NT2/D1 (cell line): Measurements from ENCODE around the gene MTG2.

Source experiments
- DNase-seq: peaks from one replicate; pipeline ENCODE4 v3.0.0-alpha.2; 2011; ENCODE audit warnings: low read depth, low spot score
- H3K27me3 ChIP-seq: 2 replicates; pipeline ENCODE4 v1.6.0; 2011; ENCODE audit warnings: mild to moderate bottlenecking; ENCODE audit not compliant: insufficient read length, insufficient read depth
- H3K36me3 ChIP-seq: 2 replicates; pipeline ENCODE4 v1.6.1; 2011; ENCODE audit warnings: mild to moderate bottlenecking, low read length, mixed read lengths; ENCODE audit not compliant: insufficient read depth, insufficient read length
- H3K4me1 ChIP-seq: 2 replicates; pipeline ENCODE4 v1.5.1; 2011; ENCODE audit not compliant: insufficient read depth, insufficient read length
- H3K4me3 ChIP-seq: 2 replicates; pipeline ENCODE4 v1.5.1; 2011; ENCODE audit warnings: low read depth; ENCODE audit not compliant: insufficient read length
- H3K9ac ChIP-seq: 2 replicates; pipeline ENCODE4 v1.6.0; 2011; ENCODE audit warnings: low read depth; ENCODE audit not compliant: insufficient read length
- H3K9me3 ChIP-seq: 2 replicates; pipeline ENCODE4 v1.5.1; 2011; ENCODE audit warnings: mild to moderate bottlenecking, low read length; ENCODE audit not compliant: insufficient read depth
- SUZ12 ChIP-seq: IDR thresholded peaks from 2 replicates; pipeline ENCODE4 v1.6.1; 2011; ENCODE audit not compliant: insufficient read length, insufficient read depth; ENCODE audit errors: extremely low read depth
- YY1 ChIP-seq: IDR thresholded peaks from 2 replicates; pipeline ENCODE4 v1.6.1; 2011; ENCODE audit not compliant: insufficient read length, insufficient read depth
- ZNF274 ChIP-seq: IDR thresholded peaks from 2 replicates; pipeline ENCODE4 v1.6.1; 2011; ENCODE audit warnings: mild to moderate bottlenecking, low read depth, low read length

The MTG2 gene

GRCh38 chr20:62225026-62225425 lies 42.2 kb downstream of the MTG2 start:
- Histone ChIP-seq H3K36me3 (no peaks in the 10 kb centered on the region), H3K9me3 (no peaks in the 10 kb centered on the region), H3K4me1 (peaks cover 27% of the 10 kb centered on the region), H3K9ac (no peak overlapping the region), H3K4me3 (no peak overlapping the region), H3K27me3 (peaks cover 51% of the 10 kb centered on the region)
- no peak for DNase-seq
- no peak for TF ChIP-seq ZNF274
- TF ChIP-seq SUZ12, result no peak
- TF ChIP-seq YY1, result no peak

- Histone ChIP-seq H3K36me3 (no peaks in the 10 kb centered on the region), H3K4me3 (no peak overlapping the region), H3K9me3 (no peaks in the 10 kb centered on the region), H3K27me3 (peaks cover 43% of the 10 kb centered on the region), H3K4me1 (peaks cover 21% of the 10 kb centered on the region), H3K9ac (no peak overlapping the region)
- DNase-seq, result no peak
- TF ChIP-seq SUZ12 (no peak), ZNF274 (no peak), YY1 (no peak)
Observed at GRCh38 chr20:62225820-62226635, 43.2 kb downstream of the MTG2 start.

GRCh38 chr20:62226707-62227590 lies 44.1 kb downstream of the MTG2 start:
- H3K27me3 ChIP-seq, result peaks cover 33% of the 10 kb centered on the region
- peaks cover 14% of the 10 kb centered on the region for H3K4me1 ChIP-seq
- H3K9me3 ChIP-seq, result no peaks in the 10 kb centered on the region
- TF ChIP-seq ZNF274, result no peak
- TF ChIP-seq SUZ12, result no peak
- no peak for TF ChIP-seq YY1
- no peak for DNase-seq
- H3K4me3 ChIP-seq, result no peak overlapping the region
- no peaks in the 10 kb centered on the region for H3K36me3 ChIP-seq
- H3K9ac ChIP-seq, result no peak overlapping the region

GRCh38 chr20:62227591-62227976 lies 44.8 kb downstream of the MTG2 start:
- Histone ChIP-seq H3K4me1 (peaks cover 14% of the 10 kb centered on the region), H3K9ac (no peak overlapping the region), H3K36me3 (no peaks in the 10 kb centered on the region), H3K4me3 (no peak overlapping the region), H3K27me3 (peaks cover 27% of the 10 kb centered on the region), H3K9me3 (no peaks in the 10 kb centered on the region)
- TF ChIP-seq YY1, result no peak
- TF ChIP-seq SUZ12, result no peak
- no peak for TF ChIP-seq ZNF274
- DNase-seq, result no peak

- TF ChIP-seq SUZ12 (no peak), ZNF274 (no peak), YY1 (no peak)
- Histone ChIP-seq H3K9me3 (no peaks in the 10 kb centered on the region), H3K4me3 (no peak overlapping the region), H3K36me3 (no peaks in the 10 kb centered on the region), H3K9ac (no peak overlapping the region), H3K27me3 (peaks cover 20% of the 10 kb centered on the region), H3K4me1 (peaks cover 14% of the 10 kb centered on the region)
- no peak for DNase-seq
Observed at GRCh38 chr20:62227977-62228958, 45.4 kb downstream of the MTG2 start.

- no peak overlapping the region for H3K9ac ChIP-seq
- DNase-seq, result no peak
- H3K4me3 ChIP-seq, result no peak overlapping the region
- no peak for TF ChIP-seq SUZ12
- TF ChIP-seq YY1, result no peak
- TF ChIP-seq ZNF274, result no peak
- no peaks in the 10 kb centered on the region for H3K9me3 ChIP-seq
- no peaks in the 10 kb centered on the region for H3K36me3 ChIP-seq
- peaks cover 14% of the 10 kb centered on the region for H3K27me3 ChIP-seq
- peaks cover 14% of the 10 kb centered on the region for H3K4me1 ChIP-seq
Observed at GRCh38 chr20:62228982-62229545, 46.2 kb downstream of the MTG2 start.
